PFSK-1 (cell line): Measurements from ENCODE around the gene SYNDIG1.

Experiments used
- FOXP2 ChIP-seq: optimal IDR thresholded peaks from 2 replicates; pipeline ENCODE3; 2011; ENCODE audit warnings: borderline replicate concordance, control low read depth, inconsistent platforms; ENCODE audit not compliant: insufficient read depth; ENCODE audit errors: extremely low read length, extremely low read depth
- POLR2AphosphoS5 ChIP-seq: IDR thresholded peaks from 2 replicates; pipeline ENCODE4 v1.6.1; 2012; ENCODE audit warnings: low read depth, mild to moderate bottlenecking, control low read depth, low read length, moderate library complexity
- REST ChIP-seq, 2 experiments: IDR thresholded peaks; 2 replicates each; pipeline versions ENCODE4 v1.6.1 to v1.8.0; 2011 to 2012; ENCODE audit warnings: low read depth in 2 of 2, low read length in 2 of 2, control low read depth in 1 of 2, inconsistent platforms in 1 of 2, mild to moderate bottlenecking in 1 of 2, moderate library complexity in 1 of 2; ENCODE audit not compliant: insufficient read depth in 1 of 2
- SIN3A ChIP-seq: IDR thresholded peaks from 2 replicates; pipeline ENCODE4 v1.6.1; 2012; ENCODE audit warnings: mild to moderate bottlenecking, low read length, moderate library complexity, borderline replicate concordance; ENCODE audit not compliant: insufficient read depth
- TAF1 ChIP-seq: IDR thresholded peaks from 2 replicates; pipeline ENCODE4 v1.6.1; 2012; ENCODE audit warnings: low read length, control low read depth, borderline replicate concordance; ENCODE audit not compliant: insufficient read depth

The SYNDIG1 gene

GRCh38 chr20:24580006-24580405, 110.6 kb downstream of the SYNDIG1 start:
- TF ChIP-seq TAF1 = no peak
- TF ChIP-seq SIN3A = no peak
- no peak for TF ChIP-seq REST (IDR thresholded peaks at IDR 0.05; ENCODE audit: insufficient read depth in 1 of 2, low read depth in 2 of 2, low read length in 2 of 2)
- TF ChIP-seq POLR2AphosphoS5 = no peak
- TF ChIP-seq FOXP2 = no peak

GRCh38 chr20:24580855-24581254, 111.4 kb downstream of the SYNDIG1 start:
- TF ChIP-seq FOXP2 (no peak), TAF1 (no peak), POLR2AphosphoS5 (no peak), REST (IDR thresholded peaks at IDR 0.05; ENCODE audit: insufficient read depth in 1 of 2, low read depth in 2 of 2, low read length in 2 of 2) (no peak), SIN3A (no peak)

GRCh38 chr20:24581443-24582170, 112.2 kb downstream of the SYNDIG1 start:
- TF ChIP-seq TAF1 = no peak
- no peak for TF ChIP-seq FOXP2

- TF ChIP-seq FOXP2 (no peak), SIN3A (no peak), TAF1 (no peak), REST (IDR thresholded peaks at IDR 0.05; ENCODE audit: insufficient read depth in 1 of 2, low read depth in 2 of 2, low read length in 2 of 2) (no peak), POLR2AphosphoS5 (no peak)
Measured at GRCh38 chr20:24582373-24583168, 113.1 kb downstream of the SYNDIG1 start.

- TF ChIP-seq POLR2AphosphoS5 (no peak), SIN3A (no peak), FOXP2 (no peak), TAF1 (no peak), REST (IDR thresholded peaks at IDR 0.05; ENCODE audit: insufficient read depth in 1 of 2, low read depth in 2 of 2, low read length in 2 of 2) (no peak)
Measured at GRCh38 chr20:24583169-24583792, 113.9 kb downstream of the SYNDIG1 start.
